HG03196 (cell line): ENCODE measurements around the gene SLC4A2.
A peak's percentile ranks its signal among the peaks of the same experiment; 100 is the strongest.
"Not testable (repeated sequence)": the region's sequence is repeated elsewhere in the genome, so short reads cannot be mapped to it uniquely, and the experiment has no call there.

Experiments
- ATAC-seq: cut with Tn5 transposase; IDR thresholded peaks from one replicate; pipeline ENCODE4 v1.9.1; 2021; ENCODE audit not compliant: unreplicated experiment

The SLC4A2 gene

GRCh38 chr7:151043449-151043848, 15.9 kb upstream of the SLC4A2 start:
- not testable (repeated sequence) for ATAC-seq

- ATAC-seq: no peak
Observed at GRCh38 chr7:151043959-151044358, 15.4 kb upstream of the SLC4A2 start.

- ATAC-seq: no peak
Observed at GRCh38 chr7:151045262-151045661, 14.1 kb upstream of the SLC4A2 start.

GRCh38 chr7:151045967-151046366, 13.4 kb upstream of the SLC4A2 start:
- ATAC-seq: no peak

GRCh38 chr7:151046603-151047573, 12.5 kb upstream of the SLC4A2 start:
- no peak for ATAC-seq

GRCh38 chr7:151047976-151048815, 11.2 kb upstream of the SLC4A2 start, which contains the start of gene ASIC3:
Gene ASIC3, plus strand, starts transcription at chr7:151048531. Its CDS starts 355 bp downstream, at chr7:151048886.
- ATAC-seq: no peak

- no peak for ATAC-seq
Observed at GRCh38 chr7:151048911-151049463, 10.4 kb upstream of the SLC4A2 start.

GRCh38 chr7:151051108-151051507, 8.3 kb upstream of the SLC4A2 start:
- no peak for ATAC-seq

GRCh38 chr7:151053096-151053495, 6.3 kb upstream of the SLC4A2 start:
- no peak for ATAC-seq

- no peak for ATAC-seq
Observed at GRCh38 chr7:151053751-151054150, 5.6 kb upstream of the SLC4A2 start.

- ATAC-seq: no peak
Observed at GRCh38 chr7:151056283-151056665, 3.1 kb upstream of the SLC4A2 start.

- no peak for ATAC-seq
Observed at GRCh38 chr7:151056666-151057505, 2.5 kb upstream of the SLC4A2 start.

GRCh38 chr7:151057506-151057988, 1.8 kb upstream of the SLC4A2 start, which contains the start of gene CDK5:
Gene CDK5, minus strand, starts transcription at chr7:151057897. Its CDS starts 49 bp downstream, at chr7:151057848.
- ATAC-seq: peak; percentile 1

- ATAC-seq: peak; percentile 84
Observed at GRCh38 chr7:151057989-151058780, 1.2 kb upstream of the SLC4A2 start.

GRCh38 chr7:151058781-151059366, 515 bp upstream of the SLC4A2 start:
- no peak for ATAC-seq

- no peak for ATAC-seq
Observed at GRCh38 chr7:151060113-151060415, 675 bp downstream of the SLC4A2 start.

GRCh38 chr7:151060416-151061212, 1.2 kb downstream of the SLC4A2 start:
- no peak for ATAC-seq
